Astrocyte of the cerebellum (primary cell): Measurements from ENCODE around the gene PLD5.
"Not testable (repeated sequence)": the region's sequence is repeated elsewhere in the genome, so short reads cannot be mapped to it uniquely, and the experiment has no call there.

Source experiments
- DNase-seq: peaks from one replicate; pipeline ENCODE4 v3.0.0-alpha.2; 2011; ENCODE audit warnings: low read depth
- H3K4me3 ChIP-seq: 2 replicates; pipeline ENCODE4 v1.5.1; 2011; ENCODE audit warnings: mild to moderate bottlenecking, low read depth, low read length, moderate library complexity
- in situ Hi-C: cut with HindIII; loops from 2 replicates; pipeline ENCODE4 v1.10.0; 2017; ENCODE audit warnings: low sequenced_read_pairs
- TF ChIP-seq, protein P1 (sequence below): IDR thresholded peaks from 2 replicates; pipeline ENCODE4 v1.5.1; 2012; ENCODE audit warnings: low read length, low read depth, moderate library complexity, mild to moderate bottlenecking; ENCODE audit errors: missing control alignments

PLD5 gene

DNA sequence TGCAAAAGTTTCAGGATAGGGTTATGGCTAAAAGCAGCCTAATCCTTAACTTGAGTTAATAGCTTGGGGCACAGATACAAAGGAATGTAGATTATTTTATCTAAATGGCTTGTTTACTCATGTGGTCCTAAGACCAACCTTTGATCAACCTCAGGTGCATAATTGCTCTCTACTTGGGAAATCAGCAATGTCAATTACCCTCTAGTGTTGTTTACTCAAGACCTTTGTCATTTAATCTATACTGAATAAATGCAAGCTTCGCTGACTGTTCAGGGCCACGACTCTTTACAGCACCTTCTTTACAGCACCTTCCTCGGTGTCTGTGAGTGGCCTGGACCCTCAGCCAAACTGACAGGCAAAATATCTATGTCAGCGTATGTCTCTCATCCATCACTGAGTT, 308.1 kb downstream of the PLD5 start:
- in situ Hi-C loops: no loop called here
- H3K4me3 ChIP-seq: no peak overlapping the region
- DNase-seq: no peak
- TF ChIP-seq, protein P1, sequence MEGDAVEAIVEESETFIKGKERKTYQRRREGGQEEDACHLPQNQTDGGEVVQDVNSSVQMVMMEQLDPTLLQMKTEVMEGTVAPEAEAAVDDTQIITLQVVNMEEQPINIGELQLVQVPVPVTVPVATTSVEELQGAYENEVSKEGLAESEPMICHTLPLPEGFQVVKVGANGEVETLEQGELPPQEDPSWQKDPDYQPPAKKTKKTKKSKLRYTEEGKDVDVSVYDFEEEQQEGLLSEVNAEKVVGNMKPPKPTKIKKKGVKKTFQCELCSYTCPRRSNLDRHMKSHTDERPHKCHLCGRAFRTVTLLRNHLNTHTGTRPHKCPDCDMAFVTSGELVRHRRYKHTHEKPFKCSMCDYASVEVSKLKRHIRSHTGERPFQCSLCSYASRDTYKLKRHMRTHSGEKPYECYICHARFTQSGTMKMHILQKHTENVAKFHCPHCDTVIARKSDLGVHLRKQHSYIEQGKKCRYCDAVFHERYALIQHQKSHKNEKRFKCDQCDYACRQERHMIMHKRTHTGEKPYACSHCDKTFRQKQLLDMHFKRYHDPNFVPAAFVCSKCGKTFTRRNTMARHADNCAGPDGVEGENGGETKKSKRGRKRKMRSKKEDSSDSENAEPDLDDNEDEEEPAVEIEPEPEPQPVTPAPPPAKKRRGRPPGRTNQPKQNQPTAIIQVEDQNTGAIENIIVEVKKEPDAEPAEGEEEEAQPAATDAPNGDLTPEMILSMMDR: no peak

DNA sequence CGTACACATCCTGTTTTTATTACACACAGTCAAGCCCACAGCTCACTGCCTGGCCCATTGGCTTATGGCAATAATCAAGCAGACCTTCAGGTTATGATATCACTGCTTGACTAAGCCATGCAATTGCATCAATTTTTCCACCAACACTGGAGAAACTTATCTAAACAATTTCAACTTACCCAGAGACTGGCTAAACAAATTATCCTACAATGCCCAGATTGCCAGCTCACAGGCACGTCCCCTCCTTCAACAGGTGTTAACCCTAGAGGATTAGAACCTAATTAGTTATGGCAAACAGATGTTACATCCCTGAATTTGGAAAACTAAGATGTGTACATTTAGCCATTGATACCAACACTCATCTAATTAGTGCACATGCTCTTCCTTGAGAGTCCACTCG, 310.0 kb downstream of the PLD5 start:
- DNase-seq, in situ Hi-C loops: not testable (repeated sequence)

DNA sequence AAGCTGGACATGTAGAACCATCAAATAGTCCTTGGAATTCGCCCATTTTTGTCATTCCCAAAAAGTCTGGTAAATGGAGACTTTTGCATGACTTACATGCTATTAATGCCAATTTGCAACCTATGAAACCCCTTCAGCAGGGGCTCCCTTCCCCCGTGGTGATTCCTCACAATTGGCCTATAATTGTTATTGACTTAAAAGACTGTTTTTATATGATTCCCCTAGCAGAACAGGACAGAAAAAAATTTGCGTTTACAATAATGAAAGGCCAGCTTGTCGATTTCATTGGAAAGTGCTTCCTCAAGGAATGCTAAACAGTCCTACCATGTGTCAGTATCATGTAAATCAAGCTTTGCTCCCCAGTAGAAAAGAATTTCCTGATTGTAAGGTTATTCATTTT, 311.5 kb downstream of the PLD5 start:
- in situ Hi-C loops, DNase-seq, H3K4me3 ChIP-seq: not testable (repeated sequence)

More for the DNA sequence above, 310.0 kb downstream of the PLD5 start:
- H3K4me3 ChIP-seq: not testable (repeated sequence)

DNA sequence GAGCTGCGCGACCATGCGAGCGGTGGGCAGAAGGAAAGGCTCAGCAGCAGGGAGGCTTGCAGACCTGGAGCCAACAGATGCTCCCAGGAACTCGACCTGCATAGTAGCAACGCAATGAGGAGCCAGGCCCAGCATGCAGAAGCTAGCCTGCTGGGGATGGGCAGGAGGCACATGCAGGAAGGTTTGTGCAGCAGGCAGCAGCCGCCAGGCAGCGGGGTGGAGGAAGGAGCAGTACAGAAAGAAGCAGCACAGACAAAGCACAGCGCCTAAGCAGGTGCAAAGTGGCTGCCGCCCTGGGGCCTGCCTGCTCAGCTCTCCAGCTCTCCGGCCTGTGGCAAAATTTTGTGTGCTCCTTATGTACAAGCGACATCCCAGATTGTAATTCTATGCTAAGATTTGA, 312.1 kb downstream of the PLD5 start:
- DNase-seq: no peak
- TF ChIP-seq, protein P1: no peak
- in situ Hi-C loops: no loop called here
- H3K4me3 ChIP-seq: no peak overlapping the region

DNA sequence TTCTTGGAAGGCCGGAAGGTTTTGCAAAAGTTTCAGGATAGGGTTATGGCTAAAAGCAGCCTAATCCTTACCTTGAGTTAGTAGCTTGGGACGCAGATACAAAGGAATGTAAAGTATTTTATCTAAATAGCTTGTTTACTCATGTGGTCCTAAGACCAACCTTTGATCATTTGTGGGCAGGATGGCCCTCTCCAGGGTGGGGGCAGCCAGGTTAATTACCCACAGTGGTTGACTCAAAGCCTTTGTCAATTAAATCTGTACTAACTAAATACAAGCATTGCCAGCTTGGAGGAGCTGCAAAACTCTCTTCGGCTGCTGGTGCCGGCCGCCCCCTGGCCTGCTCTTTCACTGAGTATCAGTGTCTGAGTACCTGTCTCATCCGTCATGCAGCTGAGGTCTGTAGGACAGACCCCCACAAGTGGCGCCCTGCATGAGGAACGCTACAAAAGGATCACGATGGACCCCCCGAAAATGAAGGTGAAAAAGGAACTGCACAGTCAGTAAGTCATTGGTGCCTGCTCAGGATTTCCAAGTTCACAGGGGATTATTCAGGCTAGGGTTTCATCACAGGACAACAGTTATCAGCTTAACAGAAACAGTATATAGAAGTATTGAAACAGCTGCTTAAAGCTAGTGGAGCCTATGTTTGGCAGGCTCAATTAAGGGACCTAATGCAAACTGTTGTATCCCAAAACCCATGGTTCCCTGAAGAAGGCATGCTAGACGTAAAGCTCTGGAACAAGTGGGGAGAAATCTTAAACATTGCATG, 313.1 kb downstream of the PLD5 start:
- no peak for DNase-seq
- H3K4me3 ChIP-seq: no peak overlapping the region
- TF ChIP-seq, protein P1: no peak
- in situ Hi-C loops: no loop called here

DNA sequence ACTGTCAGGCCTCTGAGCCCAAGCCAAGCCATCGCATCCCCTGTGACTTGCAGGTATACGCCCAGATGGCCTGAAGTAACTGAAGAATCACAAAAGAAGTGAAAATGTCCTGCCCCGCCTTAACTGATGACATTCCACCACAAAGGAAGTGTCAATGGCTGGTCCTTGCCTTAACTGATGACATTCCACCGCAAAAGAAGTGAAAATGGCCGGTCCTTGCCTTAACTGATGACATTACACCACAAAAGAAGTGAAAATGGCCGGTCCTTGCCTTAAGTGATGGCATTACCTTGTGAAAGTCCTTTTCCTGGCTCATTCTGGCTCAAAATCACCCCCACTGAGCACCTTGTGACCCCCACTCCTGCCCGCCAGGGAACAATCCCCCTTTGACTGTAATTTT, 314.2 kb downstream of the PLD5 start:
- in situ Hi-C loops, H3K4me3 ChIP-seq, DNase-seq: not testable (repeated sequence)

DNA sequence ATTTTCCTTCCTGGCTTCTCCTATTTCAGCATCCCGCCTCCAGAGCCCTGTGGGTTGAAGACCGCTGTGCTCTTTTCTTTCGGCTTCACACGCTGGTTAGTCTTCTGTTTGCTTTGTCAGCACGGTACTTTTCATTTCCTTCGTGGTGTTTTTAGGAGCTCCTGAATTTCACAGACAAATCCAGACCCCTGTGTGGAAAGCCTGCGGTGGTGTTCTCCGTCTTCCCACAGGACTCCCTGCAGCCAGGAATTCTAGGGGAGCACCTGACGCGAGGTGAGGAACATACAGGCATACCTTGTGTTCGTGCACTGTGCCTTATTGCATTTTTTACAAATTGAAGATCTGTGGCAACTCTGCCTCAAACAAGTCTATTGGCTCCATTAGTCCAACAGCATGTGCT, 315.4 kb downstream of the PLD5 start:
- TF ChIP-seq, protein P1: no peak
- in situ Hi-C loops: no loop called here
- peak; percentile 11 for DNase-seq
- H3K4me3 ChIP-seq: no peak overlapping the region

DNA sequence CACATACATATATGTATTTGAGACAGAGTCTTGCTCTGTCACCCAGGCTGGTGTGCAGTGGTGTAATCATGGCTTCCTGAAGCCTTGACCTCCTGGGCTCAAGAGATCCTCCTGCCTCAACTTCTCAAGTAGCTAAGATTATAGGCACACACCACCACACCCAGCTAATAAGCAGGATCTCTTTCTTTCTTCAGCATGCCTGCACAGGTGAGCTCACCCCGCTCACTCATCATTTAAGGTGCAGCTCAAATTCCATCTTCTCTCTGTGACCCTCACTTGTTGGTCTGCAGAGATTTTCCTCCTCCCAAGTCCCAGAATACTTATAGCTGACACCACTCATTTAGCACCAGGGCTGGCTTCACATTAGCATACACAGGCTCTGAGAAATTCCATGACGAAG, 316.5 kb downstream of the PLD5 start:
- no peak for DNase-seq
- no peak overlapping the region for H3K4me3 ChIP-seq
- in situ Hi-C loops: no loop called here
- TF ChIP-seq, protein P1: no peak
